Ectodermal cell (in vitro differentiated cells): ENCODE measurements around the gene TNN.
"Not testable (repeated sequence)": the region's sequence is repeated elsewhere in the genome, so short reads cannot be mapped to it uniquely, and the experiment has no call there.

Experiments used
- H3K27ac ChIP-seq: 2 replicates; pipeline ENCODE4 v1.7.0; 2013; ENCODE audit warnings: mild to moderate bottlenecking, low read depth, low read length; ENCODE audit not compliant: insufficient read depth, poor library complexity, severe bottlenecking
- H3K27me3 ChIP-seq: 2 replicates; pipeline ENCODE4 v1.7.0; 2013; ENCODE audit warnings: mild to moderate bottlenecking, low read length; ENCODE audit not compliant: insufficient read depth, control insufficient read depth, poor library complexity, severe bottlenecking
- H3K36me3 ChIP-seq: one replicate; pipeline ENCODE4 v1.7.0; 2013; ENCODE audit warnings: low read length; ENCODE audit not compliant: control insufficient read depth, insufficient read depth
- H3K4me1 ChIP-seq: one replicate; pipeline ENCODE4 v1.7.0; 2013; ENCODE audit warnings: low read length; ENCODE audit not compliant: control insufficient read depth, insufficient read depth
- H3K4me3 ChIP-seq: 2 replicates; pipeline ENCODE4 v1.7.0; 2013; ENCODE audit warnings: low read depth, low read length, control low read depth; ENCODE audit not compliant: insufficient read depth
- H3K9me3 ChIP-seq: 2 replicates; pipeline ENCODE4 v1.7.0; 2013; ENCODE audit warnings: mild to moderate bottlenecking, low read length, moderate library complexity; ENCODE audit not compliant: control insufficient read depth
- WGBS, 2 experiments: methylation state at CpG; one replicate each; pipeline ENCODE4 v1.1.7; 2013; ENCODE audit warnings: missing lambda C conversion rate in 2 of 2; 5-methylcytosine and 5-hydroxymethylcytosine counted together

TNN gene

GRCh38 chr1:175037416-175037815 is 30.2 kb upstream of the TNN start:
- Histone ChIP-seq H3K9me3 (no peaks in the 10 kb centered on the region), H3K27ac (no peak overlapping the region), H3K27me3 (no peaks in the 10 kb centered on the region), H3K4me3 (no peak overlapping the region), H3K4me1 (peaks cover 5% of the 10 kb centered on the region), H3K36me3 (no peaks in the 10 kb centered on the region)
- 74 to 80% methylated on average over 7 of the region's 7 CpGs for WGBS, 2 experiments

- no peaks in the 10 kb centered on the region for H3K27me3 ChIP-seq
These were observed 27.2 kb upstream of the TNN start for GRCh38 chr1:175040324-175040879.

GRCh38 chr1:175042650-175043049 is 25.0 kb upstream of the TNN start:
- no peak overlapping the region for H3K27ac ChIP-seq
- no peaks in the 10 kb centered on the region for H3K9me3 ChIP-seq
- H3K4me3 ChIP-seq = no peak overlapping the region
- peaks cover 10% of the 10 kb centered on the region for H3K4me1 ChIP-seq
- WGBS, 2 experiments = 86 to 98% methylated on average over 3 of the region's 3 CpGs
- H3K27me3 ChIP-seq = no peaks in the 10 kb centered on the region
- no peaks in the 10 kb centered on the region for H3K36me3 ChIP-seq

More at GRCh38 chr1:175040324-175040879, 27.2 kb upstream of the TNN start:
- Histone ChIP-seq H3K27ac (no peak overlapping the region), H3K36me3 (no peaks in the 10 kb centered on the region), H3K4me1 (peaks cover 15% of the 10 kb centered on the region), H3K9me3 (no peaks in the 10 kb centered on the region), H3K4me3 (no peak overlapping the region)
- WGBS, 2 experiments = 82 to 88% methylated on average over 4 of the region's 4 CpGs

GRCh38 chr1:175043824-175044223 is 23.8 kb upstream of the TNN start:
- no peaks in the 10 kb centered on the region for H3K9me3 ChIP-seq
- WGBS, 2 experiments = 81 to 82% methylated on average over 19 of the region's 19 CpGs
- no peak overlapping the region for H3K4me3 ChIP-seq
- peak overlapping the region; percentile 82 for H3K27ac ChIP-seq
- peaks cover 10% of the 10 kb centered on the region for H3K4me1 ChIP-seq
- no peaks in the 10 kb centered on the region for H3K27me3 ChIP-seq
- no peaks in the 10 kb centered on the region for H3K36me3 ChIP-seq

GRCh38 chr1:175044591-175044990 is 23.0 kb upstream of the TNN start:
- 94 to 95% methylated on average over 18 of the region's 18 CpGs for whole genome bisulfite sequencing, 2 experiments
- not testable (repeated sequence) for H3K9me3 ChIP-seq, H3K27me3 ChIP-seq, H3K36me3 ChIP-seq, H3K4me1 ChIP-seq, H3K4me3 ChIP-seq, H3K27ac ChIP-seq

- 98% methylated on average over 19 of the region's 19 CpGs for WGBS, 2 experiments
- no peak overlapping the region for H3K4me3 ChIP-seq
- H3K36me3 ChIP-seq = no peaks in the 10 kb centered on the region
- H3K9me3 ChIP-seq = no peaks in the 10 kb centered on the region
- H3K27ac ChIP-seq = no peak overlapping the region
- H3K4me1 ChIP-seq = peaks cover 10% of the 10 kb centered on the region
- no peaks in the 10 kb centered on the region for H3K27me3 ChIP-seq
These were observed 22.5 kb upstream of the TNN start for GRCh38 chr1:175045097-175045496.

GRCh38 chr1:175045519-175045918 is 22.1 kb upstream of the TNN start:
- H3K27me3 ChIP-seq = no peaks in the 10 kb centered on the region
- no peaks in the 10 kb centered on the region for H3K9me3 ChIP-seq
- 97% methylated on average over 26 to 29 of the region's 32 CpGs for WGBS, 2 experiments
- H3K4me3 ChIP-seq = no peak overlapping the region
- H3K4me1 ChIP-seq = peaks cover 10% of the 10 kb centered on the region
- H3K27ac ChIP-seq = no peak overlapping the region
- no peaks in the 10 kb centered on the region for H3K36me3 ChIP-seq

GRCh38 chr1:175050992-175051391 is 16.6 kb upstream of the TNN start:
- no peak overlapping the region for H3K4me3 ChIP-seq
- H3K27me3 ChIP-seq = no peaks in the 10 kb centered on the region
- WGBS, 2 experiments = 90 to 94% methylated on average over 1 to 2 of the region's 2 CpGs
- H3K9me3 ChIP-seq = no peaks in the 10 kb centered on the region
- no peaks in the 10 kb centered on the region for H3K4me1 ChIP-seq
- no peaks in the 10 kb centered on the region for H3K36me3 ChIP-seq
- no peak overlapping the region for H3K27ac ChIP-seq

- Histone ChIP-seq H3K4me1 (no peaks in the 10 kb centered on the region), H3K36me3 (no peaks in the 10 kb centered on the region), H3K4me3 (no peak overlapping the region), H3K27ac (no peak overlapping the region), H3K9me3 (no peaks in the 10 kb centered on the region), H3K27me3 (no peaks in the 10 kb centered on the region)
- WGBS, 2 experiments = 94 to 96% methylated on average over 3 of the region's 3 CpGs
These were observed 12.9 kb upstream of the TNN start for GRCh38 chr1:175054736-175055135.

GRCh38 chr1:175062339-175062738 is 5.3 kb upstream of the TNN start:
- Histone ChIP-seq H3K27ac (no peak overlapping the region), H3K4me1 (no peaks in the 10 kb centered on the region), H3K4me3 (no peak overlapping the region), H3K9me3 (no peaks in the 10 kb centered on the region), H3K36me3 (no peaks in the 10 kb centered on the region), H3K27me3 (no peaks in the 10 kb centered on the region)
- WGBS, 2 experiments = 89% methylated on average over 1 of the region's 1 CpG

- no peaks in the 10 kb centered on the region for H3K27me3 ChIP-seq
- H3K4me1 ChIP-seq = no peaks in the 10 kb centered on the region
- no peak overlapping the region for H3K4me3 ChIP-seq
- no peaks in the 10 kb centered on the region for H3K9me3 ChIP-seq
- WGBS, 2 experiments = 86 to 91% methylated on average over 2 of the region's 2 CpGs
- H3K36me3 ChIP-seq = no peaks in the 10 kb centered on the region
- H3K27ac ChIP-seq = no peak overlapping the region
These were observed 4.8 kb upstream of the TNN start for GRCh38 chr1:175062858-175063257.
